AG09319 (cell line): Measurements from ENCODE around the gene PRSS37.

Experiments
- DNase-seq: peaks from one replicate; pipeline ENCODE4 v3.0.0-alpha.2; 2010; ENCODE audit warnings: low read depth; ENCODE audit errors: extremely low read depth
- CTCF ChIP-seq: IDR thresholded peaks from 2 replicates; pipeline ENCODE4 v1.5.1; 2011; ENCODE audit warnings: low read depth, mild to moderate bottlenecking, inconsistent platforms, low read length, moderate library complexity

Gene PRSS37

GRCh38 chr7:141841385-141841784 is at the start of gene PRSS37:
Gene PRSS37, minus strand, starts transcription at chr7:141841485. Its CDS starts 436 bp downstream, at chr7:141841049.
- no peak for TF ChIP-seq CTCF
- DNase-seq, result no peak

- TF ChIP-seq CTCF, result no peak
- DNase-seq, result no peak
Observed at GRCh38 chr7:141889321-141889720, 48.0 kb upstream of the PRSS37 start.

- no peak for TF ChIP-seq CTCF
- no peak for DNase-seq
Observed at GRCh38 chr7:141884539-141885225, 43.4 kb upstream of the PRSS37 start.

GRCh38 chr7:141880960-141881359 is 39.7 kb upstream of the PRSS37 start:
- DNase-seq, result no peak
- TF ChIP-seq CTCF, result no peak

- TF ChIP-seq CTCF, result no peak
- DNase-seq, result no peak
Observed at GRCh38 chr7:141877365-141877764, 36.1 kb upstream of the PRSS37 start.

- TF ChIP-seq CTCF, result no peak
- DNase-seq, result no peak
Observed at GRCh38 chr7:141876371-141876770, 35.1 kb upstream of the PRSS37 start.

- no peak for DNase-seq
- TF ChIP-seq CTCF, result no peak
Observed at GRCh38 chr7:141875453-141875852, 34.2 kb upstream of the PRSS37 start.
